Measurements from ENCODE around the gene FAIM. TPM values are rescaled to one million over a fixed set of nuclear protein-coding genes. Genes with fewer than 3 reads are reported as not detected.

Gene FAIM
- total RNA-seq, 1 experiment from 2014 or later = 11.0 TPM

- H3K9me3 ChIP-seq (ENCODE audit: control insufficient read depth, low read depth, low read length) = no peaks in the 10 kb centered on the region
- H3K4me2 ChIP-seq (ENCODE audit: insufficient read depth, insufficient read length, low read length) = no peak overlapping the region
- Mint-ChIP-seq H3K4me1 (peaks cover 4% of the 10 kb centered on the region in 2 experiments; a peak in 3 of 4 replicates), H3K4me3 (no peak overlapping the region), H3K36me3 (ENCODE audit: insufficient read depth in 1 of 3, low read depth in 3 of 3) (peaks cover 3 to 14% (median 11%) of the 10 kb centered on the region in 3 experiments; a peak in 5 of 7 replicates), H3K27me3 (ENCODE audit: low read depth) (no peaks in the 10 kb centered on the region), H3K9me3 (no peaks in the 10 kb centered on the region), H3K27ac (no peak overlapping the region)
- H2BK120ac ChIP-seq (ENCODE audit: low read depth, low read length, poor library complexity, severe bottlenecking) = no peak overlapping the region
- no peak overlapping the region for H2AK5ac ChIP-seq (ENCODE audit: insufficient read length, low read length)
- no peak overlapping the region for H2BK12ac ChIP-seq (ENCODE audit: insufficient read length, low read depth, low read length)
- no peak overlapping the region for H3T11ph ChIP-seq (ENCODE audit: low read length)
- H4K5ac ChIP-seq (ENCODE audit: insufficient read length, low read depth, low read length) = no peak overlapping the region
- no peak overlapping the region for H3K4ac ChIP-seq (ENCODE audit: low read depth, low read length)
- H3K56ac ChIP-seq (ENCODE audit: insufficient read length, low read depth, low read length) = no peak overlapping the region
- H3K18ac ChIP-seq (ENCODE audit: insufficient read length, low read depth, low read length) = no peak overlapping the region
- no peak overlapping the region for H3K27ac ChIP-seq (ENCODE audit: insufficient read length, low read depth, low read length)
- no peak overlapping the region for H3K9ac ChIP-seq (ENCODE audit: extremely low read depth, insufficient read length, low read length)
- DNase-seq = no peak
- H2BK5ac ChIP-seq (ENCODE audit: insufficient read length, low read length) = no peak overlapping the region
- H4K91ac ChIP-seq (ENCODE audit: insufficient read length, low read depth, low read length) = no peak overlapping the region
- no peaks in the 10 kb centered on the region for H3K27me3 ChIP-seq (ENCODE audit: insufficient read depth, low read length)
- H4K8ac ChIP-seq (replicated peaks; ENCODE audit: insufficient read length, low read depth, low read length) = no peak overlapping the region
- no peaks in the 10 kb centered on the region for H3K23me2 ChIP-seq (ENCODE audit: insufficient read length, low read depth, low read length, poor library complexity, severe bottlenecking)
- no peak overlapping the region for H2BK20ac ChIP-seq (ENCODE audit: low read depth, low read length, poor library complexity, severe bottlenecking)
- no peak overlapping the region for H2BK15ac ChIP-seq (ENCODE audit: low read depth, low read length)
- no peak overlapping the region for H2AFZ ChIP-seq (ENCODE audit: low read length)
- TF ChIP-seq, protein P1, sequence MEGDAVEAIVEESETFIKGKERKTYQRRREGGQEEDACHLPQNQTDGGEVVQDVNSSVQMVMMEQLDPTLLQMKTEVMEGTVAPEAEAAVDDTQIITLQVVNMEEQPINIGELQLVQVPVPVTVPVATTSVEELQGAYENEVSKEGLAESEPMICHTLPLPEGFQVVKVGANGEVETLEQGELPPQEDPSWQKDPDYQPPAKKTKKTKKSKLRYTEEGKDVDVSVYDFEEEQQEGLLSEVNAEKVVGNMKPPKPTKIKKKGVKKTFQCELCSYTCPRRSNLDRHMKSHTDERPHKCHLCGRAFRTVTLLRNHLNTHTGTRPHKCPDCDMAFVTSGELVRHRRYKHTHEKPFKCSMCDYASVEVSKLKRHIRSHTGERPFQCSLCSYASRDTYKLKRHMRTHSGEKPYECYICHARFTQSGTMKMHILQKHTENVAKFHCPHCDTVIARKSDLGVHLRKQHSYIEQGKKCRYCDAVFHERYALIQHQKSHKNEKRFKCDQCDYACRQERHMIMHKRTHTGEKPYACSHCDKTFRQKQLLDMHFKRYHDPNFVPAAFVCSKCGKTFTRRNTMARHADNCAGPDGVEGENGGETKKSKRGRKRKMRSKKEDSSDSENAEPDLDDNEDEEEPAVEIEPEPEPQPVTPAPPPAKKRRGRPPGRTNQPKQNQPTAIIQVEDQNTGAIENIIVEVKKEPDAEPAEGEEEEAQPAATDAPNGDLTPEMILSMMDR (conservative IDR thresholded peaks at IDR 0.05) = no peak
- no peak overlapping the region for H3K23ac ChIP-seq (ENCODE audit: insufficient read length, low read depth, low read length)
- no peaks in the 10 kb centered on the region for H4K20me1 ChIP-seq (ENCODE audit: control insufficient read depth, insufficient read depth, insufficient read length)
- WGBS (ENCODE audit: extremely low coverage, insufficient read length, low lambda C conversion rate) = no CpG with 5 or more reads among the region's 1 CpG
- no peak overlapping the region for H3K14ac ChIP-seq (ENCODE audit: insufficient read depth, low read length)
- H3K79me1 ChIP-seq (ENCODE audit: insufficient read depth, low read depth, low read length, poor library complexity, severe bottlenecking) = no peaks in the 10 kb centered on the region
- H3K4me1 ChIP-seq (ENCODE audit: insufficient read depth, low read length) = no peaks in the 10 kb centered on the region
- H3K79me2 ChIP-seq (ENCODE audit: insufficient read depth, low read length) = no peaks in the 10 kb centered on the region; the same call in 1 of the 2 replicates
Observed at GRCh38 chr3:138587374-138587773, 21.2 kb upstream of the FAIM start.

All from H9 (cell line).